MM.1S (cell line): ENCODE data around the gene PAFAH1B2.

Source experiments
- CTCF ChIP-seq: fragments of 300-600 bp; sonication (generic); IDR thresholded peaks from 2 replicates; pipeline ENCODE4 v1.5.1; 2016; ENCODE audit warnings: antibody characterized with exemption, low read length, mixed read lengths
- EZH2 ChIP-seq: fragments of 300-600 bp; sonication (generic); optimal IDR thresholded peaks from 2 replicates; pipeline ENCODE3; 2017; ENCODE audit warnings: low read depth, mild to moderate bottlenecking, antibody characterized with exemption, low read length, mixed read lengths

GRCh38 chr11:117127171-117127901 is 16.8 kb upstream of the PAFAH1B2 start:
- TF ChIP-seq CTCF (no peak), EZH2 (no peak)
